Natural killer cell treated with Interleukin-12 subunit alpha and Interleukin-12 subunit beta and Interleukin-15 and Interleukin-18, amount 100 ng/mL, for 72 hours (primary cell): ENCODE results near the gene NPC1. TPM values are rescaled to one million over a fixed set of nuclear protein-coding genes. Genes with fewer than 3 reads are reported as not detected.
"Not testable (repeated sequence)": the region's sequence is repeated elsewhere in the genome, so short reads cannot be mapped to it uniquely, and the experiment has no call there.

Experiments used
- ATAC-seq, 2 donors: fragments of 150-1000 bp; cut with Tn5 transposase in 1 of 2; sonication (Bioruptor Pico), chemical (Tn5 transposase) in 1 of 2; 2 replicates each; pipeline ENCODE4 v1.10.0; 2021
- DNase-seq: peaks from one replicate; pipeline ENCODE4 v3.0.0; 2022; ENCODE audit warnings: low spot score
- H3K27ac Mint-ChIP-seq, 2 donors: 1 replicate in 1 of 2; 2 replicates in 1 of 2; pipeline ENCODE4 v1.8.0; 2022; ENCODE audit warnings: mixed read lengths in 2 of 2, mild to moderate bottlenecking in 1 of 2, moderate library complexity in 1 of 2
- H3K27me3 Mint-ChIP-seq, 2 donors: 1 replicate in 1 of 2; 2 replicates in 1 of 2; pipeline ENCODE4 v1.8.0; 2022; ENCODE audit warnings: mixed read lengths in 2 of 2
- H3K36me3 Mint-ChIP-seq: one replicate; pipeline ENCODE4 v1.8.0; 2022; ENCODE audit warnings: mixed read lengths
- H3K4me1 Mint-ChIP-seq, 2 donors: 1 replicate in 1 of 2; 2 replicates in 1 of 2; pipeline ENCODE4 v1.8.0; 2022; ENCODE audit warnings: low read depth in 2 of 2, mixed read lengths in 2 of 2, mild to moderate bottlenecking in 1 of 2
- H3K4me3 Mint-ChIP-seq: one replicate; pipeline ENCODE4 v1.8.0; 2022; ENCODE audit warnings: mixed read lengths
- H3K9me3 Mint-ChIP-seq: 2 replicates; pipeline ENCODE4 v1.8.0; 2022; ENCODE audit warnings: mixed read lengths
- total RNA-seq, 2 donors: library from RNA; stranded (reverse); gene quantifications; one replicate each; pipeline ENCODE4 v1.2.3, GENCODE V29; 2022

NPC1 gene
- total RNA-seq, 2 donors from 2014 or later = 87.6 to 88.3 TPM

- no peak for DNase-seq
- Mint-ChIP-seq H3K27ac (no peak overlapping the region), H3K27me3 (peaks cover 31 to 39% of the 10 kb centered on the region in 2 donors), H3K36me3 (no peaks in the 10 kb centered on the region), H3K4me1 (peaks cover 13 to 15% of the 10 kb centered on the region in 2 donors), H3K9me3 (no peaks in the 10 kb centered on the region), H3K4me3 (peak overlapping the region; percentile 50)
- ATAC-seq = peak; percentile 35 to 69
Measured at GRCh38 chr18:23618862-23619387, 32.6 kb upstream of the NPC1 start.

- DNase-seq = no peak
- Mint-ChIP-seq H3K4me3 (no peak overlapping the region), H3K36me3 (no peaks in the 10 kb centered on the region), H3K27me3 (peaks cover 30 to 39% of the 10 kb centered on the region in 2 donors), H3K27ac (no peak overlapping the region), H3K9me3 (no peaks in the 10 kb centered on the region), H3K4me1 (peaks cover 13 to 15% of the 10 kb centered on the region in 2 donors)
- ATAC-seq = no peak
Measured at GRCh38 chr18:23617412-23618014, 31.2 kb upstream of the NPC1 start.

- Mint-ChIP-seq H3K9me3 (no peaks in the 10 kb centered on the region), H3K4me3 (no peak overlapping the region), H3K27ac (no peak overlapping the region), H3K27me3 (peaks cover 24 to 28% of the 10 kb centered on the region in 2 donors), H3K36me3 (no peaks in the 10 kb centered on the region), H3K4me1 (peaks cover 8 to 15% of the 10 kb centered on the region in 2 donors)
- ATAC-seq = no peak
- DNase-seq = no peak
Measured at GRCh38 chr18:23616258-23616657, 30.0 kb upstream of the NPC1 start.

- Mint-ChIP-seq H3K27ac (no peak overlapping the region), H3K36me3 (no peaks in the 10 kb centered on the region), H3K4me1 (peaks cover 3 to 9% of the 10 kb centered on the region in 2 donors), H3K4me3 (no peak overlapping the region), H3K9me3 (no peaks in the 10 kb centered on the region), H3K27me3 (peaks cover 10 to 14% of the 10 kb centered on the region in 2 donors)
- DNase-seq = no peak
- ATAC-seq = no peak
Measured at GRCh38 chr18:23614891-23615290, 28.6 kb upstream of the NPC1 start.

GRCh38 chr18:23614413-23614812, 28.1 kb upstream of the NPC1 start:
- no peaks in the 10 kb centered on the region for H3K9me3 Mint-ChIP-seq
- peaks cover 0 to 5% of the 10 kb centered on the region in 2 donors for H3K4me1 Mint-ChIP-seq
- H3K36me3 Mint-ChIP-seq = no peaks in the 10 kb centered on the region
- H3K27ac Mint-ChIP-seq = no peak overlapping the region
- DNase-seq (no peak), ATAC-seq (no peak)
- H3K4me3 Mint-ChIP-seq = no peak overlapping the region
- H3K27me3 Mint-ChIP-seq = peaks cover 7 to 10% of the 10 kb centered on the region in 2 donors

GRCh38 chr18:23613091-23613475, 26.8 kb upstream of the NPC1 start:
- not testable (repeated sequence) for H3K27me3 Mint-ChIP-seq, H3K9me3 Mint-ChIP-seq, H3K27ac Mint-ChIP-seq, H3K36me3 Mint-ChIP-seq, H3K4me3 Mint-ChIP-seq, H3K4me1 Mint-ChIP-seq, ATAC-seq, DNase-seq

GRCh38 chr18:23612434-23613090, 26.3 kb upstream of the NPC1 start:
- DNase-seq = no peak

GRCh38 chr18:23609390-23610023, 23.2 kb upstream of the NPC1 start:
- ATAC-seq = no peak
- Mint-ChIP-seq H3K36me3 (no peaks in the 10 kb centered on the region), H3K27me3 (peaks cover 0 to 2% of the 10 kb centered on the region in 2 donors), H3K4me1 (no peaks in the 10 kb centered on the region), H3K9me3 (no peaks in the 10 kb centered on the region), H3K27ac (no peak overlapping the region), H3K4me3 (no peak overlapping the region)
- no peak for DNase-seq

More at GRCh38 chr18:23612434-23613090, 26.3 kb upstream of the NPC1 start:
- Mint-ChIP-seq H3K27ac (no peak overlapping the region), H3K36me3 (no peaks in the 10 kb centered on the region), H3K4me1 (no peaks in the 10 kb centered on the region), H3K27me3 (peaks cover 2 to 4% of the 10 kb centered on the region in 2 donors), H3K4me3 (no peak overlapping the region), H3K9me3 (no peaks in the 10 kb centered on the region)
- no peak for ATAC-seq

- ATAC-seq = no peak
- Mint-ChIP-seq H3K9me3 (no peaks in the 10 kb centered on the region), H3K4me1 (no peaks in the 10 kb centered on the region), H3K4me3 (no peak overlapping the region), H3K36me3 (no peaks in the 10 kb centered on the region), H3K27me3 (peaks cover 0 to 5% of the 10 kb centered on the region in 2 donors), H3K27ac (no peak overlapping the region)
- DNase-seq = no peak
Measured at GRCh38 chr18:23608211-23608610, 21.9 kb upstream of the NPC1 start.

- DNase-seq (no peak), ATAC-seq (no peak)
- Mint-ChIP-seq H3K36me3 (no peaks in the 10 kb centered on the region), H3K27me3 (peaks cover 0 to 3% of the 10 kb centered on the region in 2 donors), H3K4me3 (no peak overlapping the region), H3K9me3 (no peaks in the 10 kb centered on the region), H3K4me1 (no peaks in the 10 kb centered on the region), H3K27ac (no peak overlapping the region)
Measured at GRCh38 chr18:23605941-23606340, 19.6 kb upstream of the NPC1 start.

GRCh38 chr18:23599809-23600208, 13.5 kb upstream of the NPC1 start:
- H3K36me3 Mint-ChIP-seq = no peaks in the 10 kb centered on the region
- no peaks in the 10 kb centered on the region for H3K4me1 Mint-ChIP-seq
- no peak overlapping the region for H3K27ac Mint-ChIP-seq
- no peak for ATAC-seq
- no peaks in the 10 kb centered on the region for H3K9me3 Mint-ChIP-seq
- H3K4me3 Mint-ChIP-seq = no peak overlapping the region
- H3K27me3 Mint-ChIP-seq = peaks cover 0 to 11% of the 10 kb centered on the region in 2 donors
- DNase-seq = no peak

GRCh38 chr18:23596183-23596582, 9.9 kb upstream of the NPC1 start:
- Mint-ChIP-seq H3K27ac (peak overlapping the region in 1 of 2 donors; percentile 50), H3K36me3 (no peaks in the 10 kb centered on the region), H3K4me3 (no peak overlapping the region), H3K9me3 (no peaks in the 10 kb centered on the region), H3K27me3 (peaks cover 0 to 10% of the 10 kb centered on the region in 2 donors), H3K4me1 (peaks cover 8 to 9% of the 10 kb centered on the region in 2 donors)
- DNase-seq = no peak
- no peak for ATAC-seq

- H3K4me1 Mint-ChIP-seq = peaks cover 8 to 9% of the 10 kb centered on the region in 2 donors
- H3K27me3 Mint-ChIP-seq = peaks cover 0 to 10% of the 10 kb centered on the region in 2 donors
- no peak for DNase-seq
- H3K27ac Mint-ChIP-seq = no peak overlapping the region
- no peaks in the 10 kb centered on the region for H3K36me3 Mint-ChIP-seq
- ATAC-seq = no peak
- H3K9me3 Mint-ChIP-seq = no peaks in the 10 kb centered on the region
- H3K4me3 Mint-ChIP-seq = no peak overlapping the region
Measured at GRCh38 chr18:23595591-23595990, 9.3 kb upstream of the NPC1 start.

- Mint-ChIP-seq H3K27ac (peak overlapping the region; percentile 71 to 73), H3K4me1 (peaks cover 8 to 9% of the 10 kb centered on the region in 2 donors), H3K36me3 (no peaks in the 10 kb centered on the region), H3K9me3 (no peaks in the 10 kb centered on the region), H3K4me3 (peak overlapping the region; percentile 60), H3K27me3 (peaks cover 0 to 10% of the 10 kb centered on the region in 2 donors)
- DNase-seq = no peak
- ATAC-seq = peak; percentile 68 to 81
Measured at GRCh38 chr18:23593720-23594119, 7.4 kb upstream of the NPC1 start.
